GM18498 (cell line): Measurements from ENCODE around the gene HOXB3.

Source experiments
- ATAC-seq: cut with Tn5 transposase; IDR thresholded peaks from one replicate; pipeline ENCODE4 v1.9.1; 2021; ENCODE audit warnings: mild to moderate bottlenecking, moderate library complexity; ENCODE audit not compliant: unreplicated experiment

Gene HOXB3

DNA sequence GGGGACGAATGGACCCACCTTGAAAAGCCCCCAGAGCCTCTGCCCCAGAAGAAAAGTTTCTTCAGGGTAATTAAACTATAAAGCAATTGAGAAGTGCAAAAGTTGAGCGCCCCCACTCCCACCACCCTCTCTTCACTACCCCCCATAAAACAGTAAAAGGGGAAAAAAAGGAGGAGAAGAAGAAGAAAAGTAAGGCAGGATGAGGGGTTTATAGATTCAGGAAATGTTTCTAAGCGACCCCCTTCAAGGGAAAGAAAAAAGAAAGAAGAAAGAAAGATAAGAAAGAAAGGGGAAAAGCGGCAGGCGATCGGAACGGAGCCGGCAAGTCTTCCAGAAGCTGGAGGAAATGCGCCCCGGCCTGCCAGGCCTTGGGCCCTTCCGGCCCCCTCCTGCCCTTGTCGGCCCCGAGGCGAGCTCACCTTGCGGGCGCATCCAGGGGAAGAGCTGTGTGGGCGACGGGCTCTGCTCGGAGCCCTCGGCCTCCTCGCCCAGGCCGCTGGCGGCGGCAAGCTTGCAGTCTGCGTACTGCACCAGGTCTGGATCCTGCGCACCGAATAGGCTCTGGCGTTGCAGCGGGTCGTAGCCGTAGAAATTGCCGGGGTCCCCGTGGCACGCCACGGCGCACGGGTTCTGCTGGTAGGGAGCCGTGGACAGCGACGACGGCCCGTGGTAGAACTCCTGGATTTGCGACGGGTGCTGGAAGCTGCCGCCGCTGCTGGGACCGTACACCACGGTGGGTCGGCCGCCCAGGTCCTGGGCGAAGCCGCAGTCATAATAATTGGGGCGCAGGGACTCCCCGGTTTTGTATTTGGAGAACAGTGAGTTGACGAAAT, 24.0 kb upstream of the HOXB3 start:
- ATAC-seq = no peak

DNA sequence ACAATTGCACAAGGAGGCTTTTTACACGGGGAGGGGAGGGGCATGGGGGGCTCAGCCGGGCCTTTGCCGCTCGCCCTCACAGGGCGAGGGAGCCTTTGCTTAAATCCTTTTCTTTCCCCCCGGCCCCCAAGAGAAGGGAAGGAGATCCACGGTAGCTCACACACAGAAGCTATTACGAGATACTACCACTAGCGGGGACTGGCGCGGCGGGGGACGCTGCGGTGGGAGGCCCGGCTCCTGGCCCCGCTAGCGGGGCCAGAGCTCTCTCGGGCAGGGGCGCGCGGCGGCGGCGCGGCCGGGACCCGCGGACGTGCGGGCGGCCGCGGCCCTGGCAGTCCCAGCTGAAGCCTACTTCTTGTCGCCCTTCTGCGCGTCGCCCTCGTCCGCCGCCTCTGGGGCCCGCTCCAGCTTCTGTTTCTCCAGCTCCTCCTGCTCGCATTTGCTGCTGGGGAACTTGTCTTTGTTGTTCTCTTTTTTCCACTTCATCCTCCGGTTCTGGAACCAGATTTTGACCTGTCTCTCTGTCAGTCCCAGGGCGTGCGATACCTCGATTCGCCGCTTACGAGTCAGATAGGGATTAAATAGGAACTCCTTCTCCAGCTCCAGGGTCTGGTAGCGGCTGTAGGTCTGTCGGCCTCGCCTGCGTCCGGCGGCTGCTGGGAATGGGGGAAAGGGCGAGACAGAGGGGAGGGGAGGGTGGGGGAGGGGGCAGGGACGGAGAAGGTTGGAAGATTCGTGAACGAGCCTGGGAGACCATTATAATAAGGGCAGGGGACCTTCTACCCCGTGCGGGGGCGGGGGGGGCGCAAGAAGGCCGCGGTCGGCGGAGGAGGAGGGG, 23.0 kb upstream of the HOXB3 start:
- ATAC-seq = peak; percentile 47

DNA sequence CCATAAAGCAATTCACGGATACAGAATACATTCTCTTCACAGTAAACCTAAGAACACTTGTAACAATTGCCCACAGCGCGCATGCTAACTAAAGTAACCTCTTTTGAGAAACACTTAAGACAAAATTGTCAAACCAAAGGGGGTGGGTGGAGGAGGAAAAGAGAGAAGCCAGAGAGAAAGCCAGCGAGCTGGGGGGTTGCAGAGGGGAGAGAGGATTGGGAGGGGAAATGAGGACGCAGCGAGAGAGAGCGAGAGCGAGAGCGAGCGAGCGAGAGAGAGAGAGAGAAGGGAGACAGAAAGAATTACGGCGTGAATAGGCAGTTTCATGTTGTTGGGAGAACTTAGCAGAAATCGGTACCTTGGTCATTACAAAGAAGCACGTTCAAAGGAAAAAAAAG, 22.4 kb upstream of the HOXB3 start:
- no peak for ATAC-seq

DNA sequence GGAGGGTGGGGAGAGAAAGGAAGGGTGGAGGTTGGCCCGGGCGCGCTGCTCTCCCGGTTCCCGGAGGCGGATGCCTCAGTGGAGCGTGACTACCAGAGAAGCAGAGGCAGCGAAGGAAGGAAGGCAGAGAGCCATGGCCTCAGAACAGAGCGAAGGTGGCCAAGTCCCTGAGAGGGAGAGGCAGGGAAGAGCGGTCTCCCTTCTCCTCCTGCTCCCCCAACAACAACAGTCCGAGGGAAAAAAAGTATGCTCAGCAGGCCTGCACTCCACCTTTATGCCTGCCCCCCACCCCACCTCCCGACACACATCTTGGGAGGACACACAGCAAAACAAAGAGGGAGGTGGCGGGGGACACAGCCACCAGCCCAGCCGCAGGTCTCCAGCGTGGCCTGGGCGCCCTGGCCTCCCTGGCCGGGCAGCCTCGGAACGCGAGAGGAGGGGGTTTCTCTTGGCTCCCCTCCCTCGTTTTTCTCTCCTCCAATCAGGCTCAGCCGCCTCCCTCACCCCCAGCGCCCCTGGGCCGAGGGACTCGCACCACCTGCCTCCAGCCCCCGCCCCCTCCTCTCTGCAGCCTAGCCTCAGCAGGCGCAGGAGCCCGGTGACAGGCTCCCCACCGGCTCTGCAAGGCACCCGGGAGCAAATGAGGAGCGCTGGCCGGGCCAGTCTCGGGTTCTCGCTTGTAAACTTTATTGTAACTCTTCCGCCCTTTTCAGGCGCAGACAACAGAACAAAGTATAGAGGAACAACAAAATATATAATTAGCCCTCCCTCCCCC, 21.8 kb upstream of the HOXB3 start:
- no peak for ATAC-seq

DNA sequence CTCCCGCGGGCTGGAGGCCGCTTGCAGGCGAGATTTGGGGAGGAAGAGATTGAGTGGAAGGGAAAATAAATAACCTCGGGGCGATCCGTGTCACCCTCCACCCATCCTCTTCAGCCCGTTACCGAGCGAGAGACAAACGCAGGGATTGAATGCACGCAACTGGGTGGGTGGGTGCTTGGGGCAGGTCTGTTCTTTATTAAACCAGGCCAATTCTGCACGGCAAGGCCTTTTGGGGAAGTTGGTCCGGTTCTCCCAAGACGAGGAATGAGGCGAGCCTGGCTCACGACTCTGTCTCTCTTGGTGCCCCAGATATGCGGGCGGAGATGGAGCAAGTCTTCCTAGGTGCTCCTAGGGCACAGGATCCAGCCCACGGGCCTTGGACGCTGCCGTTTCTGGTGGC, 21.2 kb upstream of the HOXB3 start:
- peak; percentile 11 for ATAC-seq

DNA sequence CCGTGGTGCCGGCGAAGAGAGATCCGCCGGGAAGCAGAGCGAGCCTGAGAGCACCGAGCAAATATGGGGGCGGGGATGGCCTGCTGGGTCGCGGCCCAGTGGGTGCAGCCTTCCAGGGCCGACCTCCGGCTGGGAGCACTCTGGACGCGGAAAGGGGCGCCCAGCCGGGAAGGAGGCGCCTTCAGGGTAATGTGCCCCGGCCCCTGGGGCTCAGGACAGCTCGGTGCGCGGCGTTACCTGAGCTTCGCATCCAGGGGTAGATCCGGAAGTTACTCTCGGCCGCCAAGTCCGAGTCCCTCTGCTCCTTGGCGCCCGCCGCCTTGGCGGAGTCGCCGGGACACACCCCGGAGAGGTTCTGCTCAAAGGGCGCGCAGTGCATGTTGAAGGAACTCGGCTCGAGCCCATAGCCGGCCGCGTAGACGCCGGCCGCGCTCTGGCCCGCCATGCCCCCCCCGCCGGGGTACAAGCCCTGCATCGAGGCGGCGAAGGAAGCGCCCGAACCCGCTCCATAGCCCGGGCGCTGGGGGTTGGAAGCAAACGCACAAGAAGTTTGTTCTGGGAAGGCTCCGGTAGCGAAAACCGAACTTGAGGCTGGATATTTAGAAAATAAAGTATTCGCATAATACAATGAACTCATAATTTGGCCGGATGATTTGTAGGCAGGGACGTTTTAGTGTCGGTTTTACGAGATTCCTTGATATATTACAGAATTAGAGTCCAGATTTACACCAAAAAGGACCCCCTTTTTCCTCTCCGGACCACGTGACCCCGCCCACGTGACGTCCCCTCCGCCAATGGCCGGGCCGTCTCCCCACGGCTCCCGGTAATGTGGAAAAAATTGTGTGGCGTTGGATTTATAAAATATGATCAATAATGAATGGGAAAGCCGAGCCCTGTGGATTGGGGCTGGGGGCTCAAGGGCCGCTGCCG, 20.5 kb upstream of the HOXB3 start, which contains the start of gene HOXB7:
TSS of gene HOXB7 (minus strand) at position 736 of the 930 bp plus-strand sequence. CDS start at position 637, 99 bp downstream.
- ATAC-seq = peak; percentile 45

DNA sequence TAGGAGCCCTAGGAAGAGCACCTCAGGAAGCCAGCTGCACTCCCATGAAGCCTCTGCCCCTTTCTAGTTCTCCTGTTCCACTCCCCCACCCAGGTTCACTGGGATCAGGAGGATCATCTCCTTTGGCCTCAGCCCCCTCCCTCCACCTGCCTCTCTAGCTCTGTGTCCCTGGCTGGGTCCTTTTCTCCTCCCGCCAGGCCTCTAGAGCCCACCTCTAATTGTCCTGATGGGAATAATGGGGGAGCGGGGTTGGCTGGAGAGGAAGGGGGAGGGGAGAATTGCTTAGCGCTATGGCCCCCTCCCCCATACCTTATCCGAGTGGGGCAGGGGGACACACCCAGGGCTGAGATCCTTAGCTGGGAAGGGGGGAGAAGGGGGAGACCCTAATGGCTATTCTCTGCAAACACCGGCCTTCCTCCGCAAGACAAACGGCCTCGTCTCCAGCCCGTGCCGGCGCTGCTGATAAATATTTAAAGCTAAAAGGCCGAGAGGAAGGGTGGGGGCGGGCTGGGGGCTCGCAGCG, 19.8 kb upstream of the HOXB3 start:
- no peak for ATAC-seq

DNA sequence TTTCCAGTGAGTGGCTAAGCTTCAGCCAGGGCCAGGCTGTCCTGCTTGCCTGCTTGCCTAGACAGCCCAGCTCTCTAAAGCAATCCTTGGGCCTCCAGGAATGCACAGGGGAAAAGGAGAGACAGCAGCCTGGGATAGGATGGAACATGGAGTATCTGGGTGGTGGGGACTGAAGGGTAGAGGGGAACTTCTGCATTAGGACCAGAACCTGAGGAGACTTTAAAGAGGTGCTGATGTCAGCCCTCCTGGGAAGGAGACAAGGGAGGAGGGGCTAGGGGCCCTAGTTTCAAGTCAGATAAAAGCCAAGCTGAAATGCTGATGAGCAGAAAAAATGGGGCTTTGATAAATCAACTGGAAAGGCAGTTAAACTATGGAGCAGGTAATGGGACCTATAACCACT, 19.0 kb upstream of the HOXB3 start:
- ATAC-seq = no peak

DNA sequence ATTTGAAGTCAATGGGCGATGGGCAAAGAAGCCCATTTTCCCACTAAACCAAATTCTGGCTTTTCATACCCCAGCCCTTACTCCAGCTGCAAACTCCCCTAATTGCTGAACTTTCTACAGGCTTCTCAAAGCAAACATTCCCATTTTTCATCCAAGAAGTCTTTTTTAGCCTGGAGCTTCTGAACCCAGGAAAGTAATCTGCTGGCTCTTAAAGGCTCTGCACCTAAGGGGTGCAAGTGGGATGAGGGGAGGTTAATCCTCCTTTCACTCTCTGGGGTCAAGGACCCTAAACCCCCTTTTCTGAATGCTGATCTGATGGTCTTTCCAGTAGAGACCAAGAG, 18.4 kb upstream of the HOXB3 start:
- ATAC-seq = no peak

DNA sequence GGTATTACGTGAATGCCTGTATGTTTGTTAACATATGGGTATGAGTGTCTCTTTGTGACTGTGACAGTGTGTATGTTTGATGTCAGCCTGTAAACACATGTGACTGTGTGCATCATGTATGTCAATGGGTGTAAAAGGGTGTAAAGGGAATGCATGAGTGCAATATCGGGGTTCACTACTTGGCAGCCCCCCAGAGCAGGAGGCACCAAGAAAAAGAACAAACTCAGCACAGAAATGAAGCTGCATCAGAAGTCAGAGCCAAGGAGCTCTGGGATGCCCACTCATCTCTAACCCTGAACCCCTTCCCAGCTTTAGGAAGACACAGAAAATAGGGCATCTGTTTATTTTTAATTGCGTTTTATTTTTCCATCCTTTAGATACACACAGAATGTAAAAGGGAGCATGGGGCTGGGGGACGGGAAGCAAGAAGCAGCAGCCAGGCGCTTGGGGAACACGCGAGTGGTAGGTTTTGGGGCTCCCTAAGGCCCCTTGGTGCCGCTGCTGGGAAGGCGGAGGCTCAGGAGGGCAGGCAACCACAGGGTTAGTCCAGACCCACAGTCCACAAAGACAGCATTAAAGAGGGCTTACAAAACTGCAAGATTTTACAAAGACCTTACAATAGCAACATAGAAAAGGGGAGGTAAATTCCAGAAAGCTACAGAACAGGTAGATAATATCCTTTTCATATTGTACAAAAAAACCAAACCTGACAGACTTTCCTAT, 17.0 kb upstream of the HOXB3 start:
- no peak for ATAC-seq

DNA sequence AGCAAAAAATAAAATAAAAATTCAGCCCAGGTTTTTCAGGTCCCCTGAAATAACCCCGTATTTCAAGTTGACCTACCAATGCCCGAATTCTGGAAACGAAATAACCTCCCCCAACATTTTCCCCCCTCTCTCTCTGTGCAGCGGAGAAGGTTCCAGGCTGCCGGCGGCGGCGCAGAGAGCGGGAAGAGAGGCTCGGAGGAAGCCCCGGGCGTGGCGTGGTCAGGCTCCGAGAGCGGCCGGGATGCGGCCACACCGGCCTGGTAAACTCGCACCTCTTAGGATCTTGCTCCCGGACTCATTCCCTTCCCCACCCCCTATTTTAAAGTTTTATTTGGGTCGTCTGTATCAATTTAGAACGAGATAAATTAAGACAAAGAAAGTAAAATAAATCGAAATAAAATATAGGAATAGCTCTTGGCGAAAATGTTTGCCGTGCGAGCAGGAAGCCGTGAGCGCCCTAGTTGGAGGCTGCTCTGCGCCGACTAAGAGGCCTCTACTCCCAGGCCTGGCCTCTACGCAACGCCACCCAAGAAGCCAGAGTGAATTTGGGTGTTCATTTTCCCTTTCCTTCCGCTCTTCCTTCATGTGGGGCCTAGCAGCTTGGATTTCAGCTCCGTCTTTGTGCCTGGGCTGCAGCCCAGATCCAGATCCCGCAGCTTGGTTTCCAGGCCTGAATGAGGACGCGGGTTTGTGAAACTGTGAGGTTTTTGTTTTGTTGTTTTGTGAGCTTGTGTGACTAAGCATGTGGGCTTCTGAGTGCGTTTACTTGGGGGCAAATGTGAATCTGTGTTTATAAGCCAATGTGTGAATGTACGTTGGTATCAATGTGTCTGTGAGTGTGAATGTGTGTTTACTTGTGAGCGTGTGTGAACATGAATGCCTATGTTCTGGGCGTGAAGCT, 16.2 kb upstream of the HOXB3 start:
- no peak for ATAC-seq

DNA sequence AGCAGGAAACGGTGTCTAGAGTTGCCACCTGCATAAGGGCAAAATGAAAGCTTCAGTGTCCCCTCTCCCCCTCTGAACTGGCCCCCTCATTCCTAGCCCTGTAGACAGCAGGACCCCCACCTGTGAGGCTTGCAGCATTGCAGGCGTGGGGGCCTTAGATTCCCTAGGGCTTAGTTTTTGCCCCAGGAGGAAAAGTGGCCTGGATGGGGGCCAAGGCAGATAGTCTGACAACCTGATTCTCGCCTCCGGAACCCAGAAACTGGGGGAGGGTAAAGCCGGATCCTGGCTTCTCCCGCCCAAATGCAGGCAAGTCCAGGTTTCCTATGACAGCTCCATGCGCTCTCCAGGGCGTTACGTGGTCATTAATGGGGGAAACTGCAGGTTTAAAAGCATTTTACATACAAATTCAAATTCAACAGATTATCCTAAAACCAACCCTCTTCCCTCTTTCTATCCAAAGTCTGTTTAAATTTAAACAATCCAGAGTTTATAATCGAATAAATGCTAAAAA, 15.4 kb upstream of the HOXB3 start:
- no peak for ATAC-seq

DNA sequence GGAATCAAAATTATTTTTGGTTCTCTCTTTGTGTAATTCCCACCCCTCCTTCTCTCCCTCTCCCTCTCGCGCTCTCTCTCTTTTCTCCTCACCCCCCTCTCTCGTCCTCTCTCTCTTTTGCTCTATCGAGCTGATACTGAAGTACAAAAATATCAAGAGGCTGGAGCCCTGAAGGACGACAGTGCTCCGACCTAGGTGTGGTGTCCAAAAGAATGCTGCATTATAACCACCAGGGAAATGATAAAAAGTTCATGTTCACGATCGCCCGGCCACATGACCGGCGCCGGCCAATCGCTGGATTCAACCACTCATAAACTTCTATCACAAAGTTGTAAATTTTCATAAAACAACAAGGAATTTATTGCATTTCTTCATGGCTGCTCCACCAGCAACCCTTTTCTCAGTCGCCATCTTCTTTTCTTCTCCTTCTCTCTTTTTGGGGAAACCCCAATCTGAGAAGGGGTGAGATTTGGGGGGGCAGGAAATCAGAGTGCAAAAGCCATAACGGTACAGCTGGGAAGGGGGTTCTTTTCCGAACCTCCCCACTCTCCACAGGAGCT, 14.8 kb upstream of the HOXB3 start, which contains the start of gene HOXB6:
TSS of gene HOXB6 (minus strand) at position 217 of the 560 bp plus-strand sequence. CDS start 6,836 bp downstream, outside the sequence.
- no peak for ATAC-seq

DNA sequence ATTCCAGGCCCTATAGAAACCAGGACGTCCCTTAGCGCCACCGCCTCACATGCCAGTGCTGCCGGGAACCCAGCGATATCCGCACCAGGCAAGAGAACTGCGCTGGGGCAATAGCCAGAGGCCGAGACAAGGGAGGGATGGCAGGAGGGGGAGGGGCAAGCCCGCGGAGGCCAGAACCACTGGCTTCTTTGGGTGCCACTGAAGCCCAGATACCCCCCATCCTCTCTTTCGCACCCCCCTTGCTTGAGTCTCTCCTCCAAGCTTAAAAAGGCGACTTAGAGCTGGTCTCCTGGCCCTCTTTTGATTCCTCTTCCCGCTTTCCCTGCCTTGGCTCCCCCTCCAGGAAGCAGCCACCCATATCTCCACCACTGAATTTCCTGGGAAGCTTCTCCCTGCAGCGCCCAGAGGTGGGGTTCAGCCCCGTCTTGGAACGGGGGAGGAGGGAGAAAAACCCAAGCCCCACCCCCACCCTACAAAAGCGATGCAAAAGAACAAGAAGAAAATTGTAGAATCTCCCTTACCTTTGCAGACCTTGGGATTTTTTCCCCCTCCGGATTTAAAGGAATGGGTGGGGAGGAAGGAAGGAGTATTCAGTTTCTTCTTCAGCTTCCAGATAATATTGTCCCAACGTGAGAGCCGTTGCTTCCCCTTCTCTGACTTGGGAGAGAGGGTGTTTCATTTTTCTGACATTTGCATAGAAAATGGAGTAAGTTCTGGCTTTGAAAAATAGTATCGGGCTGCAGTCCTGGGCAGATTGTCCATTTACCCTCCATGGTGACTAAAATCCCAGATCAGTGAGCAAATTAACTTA, 14.1 kb upstream of the HOXB3 start:
- no peak for ATAC-seq

DNA sequence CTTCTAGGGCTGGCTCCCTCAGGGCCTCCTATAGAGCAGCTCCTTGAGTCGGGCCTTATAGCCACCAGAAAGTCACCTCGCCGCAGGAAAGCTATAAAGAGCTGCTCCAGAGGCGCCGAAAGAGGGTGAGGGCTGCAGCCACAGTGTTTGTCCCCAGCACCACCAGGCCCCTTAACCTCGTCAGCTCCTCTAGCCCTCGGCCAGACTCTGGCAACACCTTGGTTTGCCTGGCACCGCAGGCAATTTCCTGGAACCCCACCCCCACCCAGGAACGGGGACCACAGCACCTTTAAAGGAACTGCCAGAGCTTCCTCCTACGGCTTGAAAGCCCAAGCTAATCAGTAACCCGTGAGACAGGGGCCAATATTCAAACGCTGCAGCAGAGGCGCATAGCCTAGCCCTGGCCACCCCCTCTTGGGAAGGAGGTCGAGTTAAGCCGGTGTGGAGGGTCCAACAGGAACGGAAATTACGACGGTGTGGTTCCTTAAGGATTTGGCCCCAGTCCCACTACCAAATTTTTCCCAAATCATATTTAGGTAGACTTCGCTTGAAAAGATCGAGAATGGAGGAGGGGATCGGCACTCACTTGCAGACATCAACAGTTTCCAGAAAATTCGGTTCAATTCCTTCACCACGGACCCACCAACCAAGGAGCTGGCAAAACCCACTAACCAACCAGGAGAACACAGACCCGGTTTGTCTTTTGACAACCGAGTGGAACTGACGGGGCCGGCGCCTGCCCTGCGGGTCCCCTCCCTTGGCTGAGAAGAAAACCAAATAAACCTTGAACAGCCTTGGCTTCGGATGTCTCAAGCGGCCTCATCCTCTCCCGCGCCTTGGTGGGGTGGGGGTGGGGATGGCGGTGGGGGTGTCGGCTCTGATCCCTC, 11.7 kb upstream of the HOXB3 start:
- no peak for ATAC-seq

DNA sequence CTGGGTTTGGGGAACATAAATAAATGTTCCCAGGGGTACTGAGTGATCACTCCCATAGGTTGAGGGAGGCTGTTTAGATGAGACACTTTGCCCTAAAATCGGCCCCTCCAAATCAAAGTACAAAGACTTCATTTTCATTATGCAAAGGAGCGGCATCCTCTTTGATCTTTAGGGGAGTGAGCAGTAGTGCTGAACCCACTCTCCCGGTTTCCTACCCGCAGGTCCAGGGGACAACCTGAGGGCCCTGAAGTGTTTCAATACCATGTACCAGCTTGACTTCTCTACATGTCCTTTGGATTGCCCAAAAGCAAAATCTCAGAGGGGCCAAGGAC, 11.1 kb upstream of the HOXB3 start:
- no peak for ATAC-seq
